T-helper 1 cell treated with Interleukin-12 subunit alpha and Interleukin-12 subunit beta and Interleukin-4 antibody, amounts not matched to agents 30 ng/mL and 1 ng/mL, for 36 hours (primary cell): Measurements from ENCODE around the gene TUBA1C. TPM values are rescaled to one million over a fixed set of nuclear protein-coding genes. Genes with fewer than 3 reads are reported as not detected.
"Not testable (repeated sequence)": the region's sequence is repeated elsewhere in the genome, so short reads cannot be mapped to it uniquely, and the experiment has no call there.

Experiments
- intact Hi-C: fragments of 100-400 bp; cut with micrococcal nuclease; formaldehyde crosslinking; loops from one replicate; pipeline ENCODE4 v1.15.1; 2024
- total RNA-seq: library from RNA; stranded (reverse); gene quantifications from 2 replicates; pipeline ENCODE4 v1.2.3, GENCODE V29; 2022

The TUBA1C gene
- total RNA-seq, 1 donor from 2014 or later: 205 TPM

GRCh38 chr12:49255456-49255855 is 9.4 kb upstream of the TUBA1C start:
- intact Hi-C loops: not testable (repeated sequence)

DNA sequence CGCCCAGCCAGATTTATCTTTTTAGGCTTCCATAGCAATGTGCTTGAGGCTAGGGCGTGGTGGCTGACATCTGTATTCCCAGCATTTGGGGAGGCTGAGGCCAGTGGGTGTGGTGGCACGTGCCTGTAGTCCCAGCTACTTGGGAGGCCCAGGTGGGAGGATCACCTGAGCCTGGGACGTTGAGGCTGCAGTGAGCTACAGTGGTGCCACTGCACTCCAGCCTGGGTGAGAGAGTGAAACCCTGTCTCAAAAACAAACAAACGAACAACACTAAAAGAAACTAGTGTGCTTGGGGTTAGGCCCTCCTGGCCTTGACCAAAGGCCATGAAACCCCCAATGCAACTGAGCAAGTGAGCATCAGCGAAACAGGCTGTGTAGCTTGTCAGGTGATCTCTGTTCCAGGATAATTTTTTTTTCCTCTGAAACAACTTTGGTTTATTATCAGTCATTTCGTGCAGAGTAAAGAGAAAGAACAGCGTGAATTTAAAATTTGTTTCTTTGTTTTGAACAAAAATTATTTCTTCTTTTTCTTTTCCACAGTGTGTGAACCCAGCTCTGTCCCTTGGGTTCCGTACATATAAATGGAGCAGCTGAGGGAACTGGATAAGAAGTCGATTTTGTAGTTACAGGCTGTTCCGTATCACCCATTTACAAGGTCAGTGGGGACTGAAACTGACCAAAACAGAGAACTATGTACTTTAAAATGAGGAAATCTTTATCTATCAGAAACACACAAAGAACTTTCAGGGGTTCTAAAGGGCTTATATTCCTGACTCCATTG is 8.8 kb upstream of the TUBA1C start:
- intact Hi-C loops: no loop called here

DNA sequence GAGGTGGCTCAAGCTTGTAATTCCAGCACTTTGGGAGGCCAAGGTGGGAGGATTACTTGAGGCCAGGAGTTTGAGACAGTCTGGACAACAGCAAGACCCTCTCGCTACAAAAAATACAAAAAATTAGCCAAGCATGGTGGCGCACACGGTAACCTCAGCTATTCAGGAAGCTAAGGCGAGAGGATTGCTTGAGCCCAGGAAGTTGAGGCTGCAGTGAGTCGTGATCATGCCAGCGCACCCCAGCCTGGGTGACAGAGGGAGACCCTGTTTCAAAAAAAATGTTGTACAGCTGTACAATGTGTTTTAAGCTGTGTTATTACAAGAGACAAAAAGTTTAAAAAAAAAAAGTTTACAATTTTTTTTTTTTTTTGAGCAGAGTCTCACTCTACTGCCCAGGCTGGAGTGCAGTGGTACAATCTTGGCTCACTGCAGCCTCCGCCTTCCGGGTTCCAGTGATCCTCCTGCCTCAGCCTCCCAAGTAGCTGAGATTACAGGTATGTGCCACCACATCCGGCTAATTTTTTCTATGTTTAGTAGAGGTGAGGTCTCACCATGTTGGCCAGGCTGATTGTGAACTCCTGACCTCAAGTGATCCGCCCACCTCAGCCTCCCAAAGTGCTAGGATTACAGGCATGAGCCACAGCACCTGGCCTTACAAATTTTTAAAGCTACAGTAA is 7.2 kb upstream of the TUBA1C start:
- intact Hi-C loops: not testable (repeated sequence)

GRCh38 chr12:49259452-49259851 is 5.4 kb upstream of the TUBA1C start:
- intact Hi-C loops: no loop called here

- intact Hi-C loops: no loop called here
Measured at GRCh38 chr12:49260166-49260565, 4.7 kb upstream of the TUBA1C start.

- intact Hi-C loops: no loop called here
Measured at GRCh38 chr12:49260571-49261363, 4.1 kb upstream of the TUBA1C start.

DNA sequence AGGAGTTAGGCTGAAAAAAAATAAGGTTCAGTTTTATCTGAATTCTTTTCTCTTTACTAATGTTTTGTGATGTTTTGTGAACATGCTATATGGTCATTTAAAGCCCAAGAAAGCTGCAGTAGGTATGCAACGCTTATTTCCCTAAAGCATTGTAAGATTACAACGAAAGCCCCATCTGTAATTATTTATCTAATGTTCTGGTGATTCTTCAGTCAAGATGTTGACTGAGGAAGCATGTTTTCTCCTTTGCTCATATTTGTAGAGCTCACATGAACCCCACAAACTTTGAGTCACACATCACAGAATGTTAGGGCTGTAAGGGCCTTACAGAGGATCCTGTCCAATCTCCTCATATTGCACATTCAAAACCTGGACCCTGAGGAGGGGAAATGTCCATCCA is 3.2 kb upstream of the TUBA1C start:
- intact Hi-C loops: no loop called here

DNA sequence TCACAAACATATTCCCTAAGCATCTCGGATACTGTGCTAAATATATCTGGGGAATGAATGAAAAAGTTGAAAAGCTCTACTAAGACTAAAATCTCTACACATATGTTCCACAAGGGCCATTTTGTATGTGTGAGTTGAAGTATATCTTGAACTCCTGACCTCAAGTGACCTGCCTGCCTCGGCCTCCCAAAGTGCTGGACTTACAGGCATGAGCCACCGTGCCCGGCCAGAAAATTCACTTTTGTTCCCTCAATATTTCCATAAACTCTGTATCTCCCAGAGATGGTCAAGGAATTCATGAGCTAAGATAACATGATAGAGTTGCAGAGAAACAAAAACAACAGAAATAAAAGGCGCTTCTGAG is 1.5 kb upstream of the TUBA1C start:
- intact Hi-C loops: no loop called here

- intact Hi-C loops: loop anchor here (1.0 kb wide), 1 partner anchor 154 kb away; the partner anchor contains the start of gene LMBR1L
Measured at GRCh38 chr12:49264466-49264872, 413 bp upstream of the TUBA1C start.

- intact Hi-C loops: not testable (repeated sequence)
Measured at GRCh38 chr12:49269191-49269590, 4.3 kb downstream of the TUBA1C start.

DNA sequence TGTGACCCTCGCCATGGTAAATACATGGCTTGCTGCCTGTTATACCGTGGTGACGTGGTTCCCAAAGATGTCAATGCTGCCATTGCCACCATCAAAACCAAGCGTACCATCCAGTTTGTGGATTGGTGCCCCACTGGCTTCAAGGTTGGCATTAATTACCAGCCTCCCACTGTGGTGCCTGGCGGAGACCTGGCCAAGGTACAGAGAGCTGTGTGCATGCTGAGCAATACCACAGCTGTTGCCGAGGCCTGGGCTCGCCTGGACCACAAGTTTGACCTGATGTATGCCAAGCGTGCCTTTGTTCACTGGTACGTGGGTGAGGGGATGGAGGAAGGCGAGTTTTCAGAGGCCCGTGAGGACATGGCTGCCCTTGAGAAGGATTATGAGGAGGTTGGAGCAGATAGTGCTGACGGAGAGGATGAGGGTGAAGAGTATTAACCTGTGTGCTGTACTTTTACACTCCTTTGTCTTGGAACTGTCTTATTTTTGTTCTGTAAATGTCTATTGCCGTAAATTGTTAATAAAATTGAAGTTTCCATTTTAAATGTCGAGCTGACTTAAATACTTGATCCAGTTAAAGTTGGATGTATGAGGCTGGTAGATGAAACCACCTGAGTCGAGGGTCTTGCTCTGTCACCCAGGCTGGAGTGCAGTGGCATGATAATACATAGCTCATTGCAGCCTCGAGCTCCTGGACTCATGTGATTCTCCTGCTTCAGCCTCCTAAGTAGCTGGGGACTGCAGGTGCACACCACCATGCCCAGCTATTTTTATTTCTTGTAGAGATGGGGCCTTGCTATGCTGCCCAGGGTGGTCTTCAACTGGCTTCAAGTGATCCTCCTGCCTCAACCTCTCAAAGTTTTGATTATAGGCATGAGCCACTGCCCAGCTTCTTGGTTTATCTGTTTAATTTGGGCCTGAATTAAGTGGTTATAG is 8.2 kb downstream of the TUBA1C start:
- intact Hi-C loops: no loop called here

GRCh38 chr12:49273726-49274395 is 9.0 kb downstream of the TUBA1C start:
- intact Hi-C loops: no loop called here

DNA sequence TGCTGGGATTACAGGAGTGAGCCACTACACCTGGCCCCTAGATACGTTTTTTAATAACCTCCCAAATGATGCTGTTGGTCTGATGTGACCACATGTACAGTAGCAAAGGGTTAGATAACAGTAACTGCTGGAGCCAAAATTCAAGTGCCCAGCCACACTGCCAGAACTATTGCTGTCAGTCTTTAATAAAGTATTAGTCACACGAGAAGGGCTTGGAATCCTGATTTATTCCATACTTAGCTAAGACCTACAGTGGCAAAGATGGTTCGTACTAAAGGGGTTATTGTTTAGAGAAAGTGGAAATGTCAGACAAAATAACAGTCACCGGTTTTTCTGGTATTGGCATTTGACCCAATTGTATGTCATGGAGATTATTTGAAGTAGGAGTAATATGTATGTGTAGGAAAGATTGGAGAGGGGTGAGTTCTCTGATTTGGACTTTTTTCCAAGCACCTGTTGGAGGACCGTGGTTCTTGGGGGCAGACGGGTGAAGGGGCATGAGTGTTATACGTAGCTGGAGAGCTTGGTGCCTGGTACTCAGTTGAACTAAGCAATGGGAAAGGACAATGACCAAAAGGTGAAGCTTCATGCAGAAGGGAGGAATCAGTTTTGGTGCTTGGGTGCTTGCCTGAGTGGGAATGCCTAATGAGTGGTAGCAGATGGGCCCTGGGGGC is 9.7 kb downstream of the TUBA1C start:
- intact Hi-C loops: no loop called here

DNA sequence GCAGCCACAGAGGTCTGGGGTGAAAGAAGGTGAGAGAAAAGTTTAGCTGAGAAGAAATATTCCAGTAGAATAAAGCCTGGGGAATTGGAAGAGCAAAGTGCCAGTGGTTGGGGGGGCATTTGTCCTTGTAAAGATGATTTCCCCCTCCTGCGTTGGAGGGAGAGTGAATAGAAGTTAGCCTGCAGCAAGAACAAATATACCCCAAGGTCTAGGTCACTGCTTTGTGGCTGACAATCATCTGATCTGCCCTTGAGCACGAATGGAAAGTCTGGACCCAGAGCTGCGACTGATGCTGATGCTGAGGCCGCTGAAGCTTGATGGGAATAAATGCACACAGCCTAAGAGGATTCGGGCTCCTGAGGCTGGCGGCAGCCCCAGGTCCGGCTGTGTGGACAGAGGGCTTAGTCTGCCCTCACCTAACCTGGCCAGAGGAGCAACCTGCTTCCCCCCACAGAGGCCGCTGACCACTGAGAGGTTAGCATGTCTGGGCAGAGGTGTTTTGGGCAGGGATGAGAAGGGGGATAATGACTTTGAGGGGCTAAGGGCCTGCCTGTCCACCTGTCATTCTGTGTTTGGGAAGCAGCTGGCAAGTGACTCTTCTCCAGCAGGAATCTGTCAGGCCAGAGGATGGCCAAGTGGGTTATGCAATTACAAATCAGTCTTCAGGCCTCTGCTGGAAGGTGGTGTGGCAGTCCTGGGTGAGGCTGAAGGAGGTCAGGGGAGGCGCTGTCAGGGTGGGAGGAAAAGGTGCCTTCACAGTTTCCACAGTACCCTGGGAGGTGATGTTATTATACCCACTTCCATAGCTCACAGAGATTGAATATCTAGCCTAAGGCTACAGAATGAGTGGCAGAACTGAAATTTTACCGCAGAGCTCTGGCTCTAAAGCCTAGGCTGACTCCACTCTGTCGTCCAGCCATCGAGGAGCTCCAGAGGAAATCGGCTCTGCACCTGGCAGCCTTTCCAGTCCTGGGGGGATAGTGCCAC is 11.7 kb downstream of the TUBA1C start:
- intact Hi-C loops: no loop called here

DNA sequence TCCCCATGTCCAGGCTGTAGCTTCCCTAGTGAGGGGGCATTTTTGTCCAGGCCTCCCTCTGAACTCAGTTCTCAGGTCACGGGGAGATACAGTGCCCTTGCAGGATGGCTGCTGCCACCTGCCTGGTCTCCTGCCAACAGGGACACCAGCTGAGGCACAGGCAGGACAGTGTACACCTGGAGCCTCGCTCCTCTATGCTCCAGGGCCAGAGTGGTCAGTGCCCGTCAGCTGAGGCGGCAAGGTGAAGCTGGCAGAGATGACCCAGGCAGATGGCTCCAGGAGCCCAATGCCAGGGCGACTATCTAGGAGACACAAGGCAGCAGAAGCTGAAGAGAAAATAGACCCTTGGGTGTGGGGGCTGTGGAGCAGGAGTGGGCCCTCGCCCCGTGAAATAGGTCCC is 12.6 kb downstream of the TUBA1C start:
- intact Hi-C loops: no loop called here

- intact Hi-C loops: no loop called here
Measured at GRCh38 chr12:49279706-49280159, 14.9 kb downstream of the TUBA1C start.

DNA sequence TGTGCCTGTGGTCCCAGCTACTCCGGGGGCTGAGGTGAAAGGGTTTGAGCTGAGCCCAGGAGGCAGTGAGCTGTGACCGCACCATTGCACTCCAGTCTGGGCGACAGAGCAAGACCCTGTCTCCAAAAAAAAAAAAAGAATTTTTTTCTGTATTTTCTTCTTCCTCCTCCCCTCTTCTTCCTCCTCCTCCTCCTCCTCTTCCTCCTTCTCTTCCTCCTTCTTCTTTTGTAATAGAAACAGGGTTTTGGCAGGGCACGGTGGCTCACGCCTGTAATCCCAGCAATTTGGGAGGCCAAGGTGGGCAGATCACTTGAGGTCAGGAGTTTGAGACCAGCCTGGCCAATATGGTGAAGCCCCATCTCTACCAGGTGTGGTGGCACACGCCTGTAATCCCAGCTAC is 15.7 kb downstream of the TUBA1C start:
- intact Hi-C loops: not testable (repeated sequence)

- intact Hi-C loops: no loop called here
Measured at GRCh38 chr12:49282302-49282701, 17.4 kb downstream of the TUBA1C start.
